ENCODE data around the gene GSTA1.
"Not testable (repeated sequence)": the region's sequence is repeated elsewhere in the genome, so short reads cannot be mapped to it uniquely, and the experiment has no call there.

The GSTA1 gene

DNA sequence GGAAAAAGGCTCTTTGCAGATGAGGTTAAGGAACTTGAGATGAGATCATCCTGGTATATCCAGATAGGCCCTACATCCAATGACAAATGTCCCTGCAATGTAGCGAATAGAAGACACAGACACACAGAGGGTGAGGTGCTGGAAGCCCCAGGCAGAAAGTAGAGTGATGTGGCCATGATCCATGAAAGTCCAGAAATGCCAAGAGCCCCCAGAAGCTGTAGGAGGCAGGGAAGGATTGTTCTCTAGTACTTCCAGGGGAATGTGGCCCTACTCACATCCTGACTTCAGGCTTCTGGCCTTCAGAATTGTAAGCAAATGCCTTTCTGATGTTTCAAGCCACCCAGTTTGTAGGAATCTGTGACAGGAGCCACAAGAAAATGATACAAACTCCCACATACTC is 14.0 kb downstream of the GSTA1 start:
- H3K9me3 Mint-ChIP-seq, H3K27ac Mint-ChIP-seq: not testable (repeated sequence)

DNA sequence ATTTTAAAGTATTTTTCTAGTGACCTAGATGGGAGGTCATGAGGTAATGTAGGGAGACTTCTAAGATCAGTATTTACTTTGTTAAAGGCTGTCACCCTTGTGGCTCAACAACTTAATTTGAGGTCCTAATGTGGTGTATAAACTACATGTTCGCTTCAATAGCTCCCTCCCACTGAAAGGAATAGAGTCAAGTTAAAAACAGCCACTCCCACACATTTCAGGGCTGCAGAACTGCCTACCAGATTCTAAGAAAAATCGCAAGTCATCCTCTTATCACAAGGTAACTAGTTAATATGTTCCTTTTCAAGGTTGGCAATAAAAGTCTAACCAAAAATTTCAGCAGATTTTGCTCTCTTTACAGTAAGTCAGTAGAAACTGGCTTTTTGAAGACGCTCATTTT is 15.1 kb downstream of the GSTA1 start:
- no peak for DNase-seq
- Mint-ChIP-seq H3K27me3 (peaks cover 29 to 41% of the 10 kb centered on the region in 2 donors), H3K27ac (no peak overlapping the region), H3K4me1 (ENCODE audit: low read depth in 2 of 2) (no peaks in the 10 kb centered on the region), H3K9me3 (no peaks in the 10 kb centered on the region), H3K4me3 (no peak overlapping the region), H3K36me3 (ENCODE audit: insufficient read depth) (no peaks in the 10 kb centered on the region)
- no peak for ATAC-seq (replicated peaks)

More for the DNA sequence above, 14.0 kb downstream of the GSTA1 start:
- not testable (repeated sequence) for H3K36me3 Mint-ChIP-seq (ENCODE audit: insufficient read depth); ATAC-seq (replicated peaks); DNase-seq; H3K4me1 Mint-ChIP-seq (ENCODE audit: low read depth in 2 of 2); H3K4me3 Mint-ChIP-seq
- peaks cover 35 to 44% of the 10 kb centered on the region in 2 donors for H3K27me3 Mint-ChIP-seq

DNA sequence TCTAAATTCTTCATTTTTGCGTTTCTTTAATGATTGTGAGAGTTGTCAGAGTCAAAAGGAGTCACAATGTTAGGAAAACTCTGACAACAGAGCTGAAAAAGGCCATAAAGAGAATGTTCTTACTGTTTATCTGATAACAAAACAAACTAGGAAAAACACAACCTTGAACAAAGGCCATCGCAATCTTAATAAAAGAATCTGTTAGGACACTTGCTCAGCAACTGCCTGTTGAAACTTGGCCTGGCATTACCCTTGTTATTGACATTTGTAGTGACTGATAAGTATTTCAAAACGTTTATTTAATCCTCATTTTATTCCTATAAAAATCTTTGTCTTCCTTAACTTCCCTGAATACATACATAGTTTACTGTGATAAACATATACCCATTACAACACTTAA is 15.7 kb downstream of the GSTA1 start:
- Mint-ChIP-seq H3K27ac (no peak overlapping the region), H3K36me3 (ENCODE audit: insufficient read depth) (no peaks in the 10 kb centered on the region), H3K4me3 (no peak overlapping the region), H3K4me1 (ENCODE audit: low read depth in 2 of 2) (no peaks in the 10 kb centered on the region), H3K27me3 (peaks cover 23 to 36% of the 10 kb centered on the region in 2 donors), H3K9me3 (no peaks in the 10 kb centered on the region)
- ATAC-seq (replicated peaks), result no peak
- no peak for DNase-seq

DNA sequence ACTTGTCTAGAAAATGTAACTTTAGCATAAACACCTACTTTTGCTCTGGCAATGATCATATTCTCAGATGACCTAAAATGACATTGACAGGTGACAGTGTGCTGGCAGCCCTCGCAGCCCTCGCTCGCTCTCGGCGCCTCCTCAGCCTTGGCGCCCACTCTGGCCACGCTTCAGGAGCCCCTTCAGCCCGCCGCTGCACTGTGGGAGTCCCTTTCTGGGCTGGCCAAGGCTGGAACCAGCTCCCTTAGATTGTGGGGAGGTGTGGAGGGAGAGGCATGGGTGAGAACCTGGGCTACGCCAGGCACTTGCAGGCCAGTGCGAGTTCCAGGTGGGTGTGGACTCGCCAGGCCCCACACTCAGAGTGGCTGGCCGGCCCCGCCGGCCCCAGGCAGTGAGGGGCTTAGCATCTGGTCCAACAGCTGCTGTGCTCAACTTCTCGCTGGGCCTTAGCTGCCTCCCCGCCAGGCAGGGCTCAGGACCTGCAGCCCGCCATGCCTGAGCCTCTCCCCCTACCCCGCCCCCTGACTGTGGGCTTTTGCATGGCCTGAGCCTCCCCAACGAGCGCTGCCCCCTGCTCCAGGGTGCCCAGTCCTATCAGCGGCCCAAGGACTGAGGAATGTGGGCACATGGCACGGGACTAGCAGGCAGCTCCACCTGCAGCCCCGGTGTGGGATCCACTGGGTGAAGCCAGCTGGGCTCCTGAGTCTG is 17.2 kb downstream of the GSTA1 start:
- no peak for DNase-seq
- Mint-ChIP-seq H3K36me3 (ENCODE audit: insufficient read depth) (no peaks in the 10 kb centered on the region), H3K27me3 (peaks cover 26 to 38% of the 10 kb centered on the region in 2 donors)

DNA sequence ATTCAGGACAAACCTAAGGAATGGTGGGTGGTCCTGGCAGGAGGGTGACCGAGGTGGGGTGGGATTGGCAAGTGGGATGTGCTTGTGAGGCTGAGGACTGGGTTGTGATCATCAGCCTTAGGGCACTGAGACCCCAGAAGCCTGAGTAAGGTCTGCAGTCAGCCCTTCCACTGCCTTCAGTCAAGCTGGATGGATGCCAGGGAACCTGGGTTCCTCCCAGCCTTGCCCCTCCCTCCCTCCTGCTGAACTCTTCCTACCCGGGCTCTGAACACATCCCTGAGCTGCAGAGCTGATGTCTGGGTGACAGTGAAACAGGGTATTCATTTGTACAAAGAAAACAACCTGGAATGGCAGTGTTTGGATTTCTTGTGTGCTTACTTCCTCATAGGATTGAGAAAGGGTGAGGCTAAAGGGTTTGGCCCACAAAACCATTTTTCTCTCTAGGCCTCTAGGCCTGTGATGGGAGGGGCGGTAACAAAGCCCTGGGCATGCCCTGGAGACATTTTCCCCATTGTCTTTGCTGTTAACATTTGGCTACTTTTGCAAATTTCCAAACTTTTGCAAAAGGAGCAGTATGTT is 20.8 kb downstream of the GSTA1 start:
- H3K4me3 Mint-ChIP-seq; ATAC-seq (replicated peaks); H3K36me3 Mint-ChIP-seq (ENCODE audit: insufficient read depth); DNase-seq; H3K27ac Mint-ChIP-seq; H3K4me1 Mint-ChIP-seq (ENCODE audit: low read depth in 2 of 2); H3K9me3 Mint-ChIP-seq: not testable (repeated sequence)
- peaks cover 40 to 57% of the 10 kb centered on the region in 2 donors for H3K27me3 Mint-ChIP-seq

More for the DNA sequence above, 17.2 kb downstream of the GSTA1 start:
- H3K4me3 Mint-ChIP-seq, result no peak overlapping the region
- no peak for ATAC-seq (replicated peaks)
- no peaks in the 10 kb centered on the region for H3K4me1 Mint-ChIP-seq (ENCODE audit: low read depth in 2 of 2)
- H3K9me3 Mint-ChIP-seq, result no peaks in the 10 kb centered on the region
- no peak overlapping the region for H3K27ac Mint-ChIP-seq

DNA sequence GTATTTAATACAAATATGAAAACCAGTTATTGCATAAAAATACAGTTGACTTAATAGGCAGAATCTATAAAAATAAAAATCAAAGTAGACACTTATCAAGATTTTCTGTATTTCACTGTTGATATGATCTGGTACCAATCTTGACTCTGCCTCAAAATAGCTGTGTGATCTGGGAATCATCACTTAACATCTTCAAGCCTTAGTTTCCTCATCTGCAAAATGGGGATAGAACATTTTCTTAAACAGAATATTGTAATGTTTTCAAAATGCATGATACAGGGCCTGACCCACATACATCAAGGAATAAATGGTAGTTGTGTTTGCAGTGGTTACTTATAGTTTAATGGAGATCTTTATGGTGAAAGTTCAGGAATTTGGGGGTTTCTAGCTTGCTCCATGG is 21.4 kb downstream of the GSTA1 start:
- DNase-seq; H3K36me3 Mint-ChIP-seq (ENCODE audit: insufficient read depth); H3K27ac Mint-ChIP-seq; H3K4me1 Mint-ChIP-seq (ENCODE audit: low read depth in 2 of 2); H3K9me3 Mint-ChIP-seq; H3K4me3 Mint-ChIP-seq; ATAC-seq (replicated peaks): not testable (repeated sequence)
- peaks cover 44 to 62% of the 10 kb centered on the region in 2 donors for H3K27me3 Mint-ChIP-seq

DNA sequence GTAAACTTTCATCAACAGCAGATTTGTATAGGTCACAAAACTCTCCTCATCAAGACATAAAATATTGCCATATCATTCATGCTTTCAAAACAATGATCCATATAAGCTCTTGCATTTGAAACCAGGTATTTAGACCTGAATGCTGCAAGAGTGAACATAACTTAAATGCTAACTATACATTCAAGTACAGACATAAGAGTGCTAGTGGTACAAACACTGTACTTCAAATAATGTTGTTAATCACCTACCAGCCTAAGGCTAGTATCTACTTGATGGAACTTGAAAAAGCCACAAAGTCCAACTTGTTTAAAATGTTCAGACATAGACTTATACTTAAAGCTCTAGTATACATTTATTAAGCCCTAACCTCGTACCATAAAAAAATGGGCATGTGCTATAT is 24.4 kb downstream of the GSTA1 start:
- Mint-ChIP-seq H3K9me3 (no peaks in the 10 kb centered on the region), H3K27me3 (peaks cover 54 to 76% of the 10 kb centered on the region in 2 donors), H3K4me3 (no peak overlapping the region), H3K4me1 (ENCODE audit: low read depth in 2 of 2) (no peaks in the 10 kb centered on the region), H3K36me3 (ENCODE audit: insufficient read depth) (no peaks in the 10 kb centered on the region), H3K27ac (no peak overlapping the region)
- DNase-seq (no peak), ATAC-seq (replicated peaks) (no peak)

DNA sequence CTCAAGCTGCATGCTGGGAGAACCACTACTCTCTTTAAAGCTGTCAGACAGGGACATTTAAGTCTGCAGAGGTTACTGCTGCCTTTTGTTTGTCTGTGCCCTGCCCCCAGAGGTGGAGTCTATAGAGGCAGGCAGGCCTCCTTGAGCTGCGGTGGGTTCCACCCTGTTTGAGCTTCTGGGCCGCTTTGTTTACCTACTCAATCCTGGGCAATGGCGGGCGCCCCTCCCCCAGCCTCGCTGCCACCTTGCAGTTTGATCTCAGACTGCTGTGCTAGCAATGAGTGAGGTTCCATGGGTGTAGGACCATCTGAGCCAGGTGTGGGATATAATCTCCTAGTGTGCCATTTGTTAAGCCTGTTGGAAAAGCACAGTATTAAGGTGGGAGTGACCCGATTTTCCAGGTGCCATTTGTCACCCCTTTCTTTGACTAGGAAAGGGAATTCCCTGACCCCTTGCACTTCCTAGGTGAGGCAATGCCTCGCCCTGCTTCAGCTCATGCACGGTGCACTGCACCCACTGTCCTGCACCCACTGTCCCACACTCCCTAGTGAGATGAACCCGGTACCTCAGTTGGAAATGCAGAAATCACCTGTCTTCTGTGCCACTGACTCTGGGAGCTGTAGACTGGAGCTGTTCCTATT is 26.8 kb downstream of the GSTA1 start:
- H3K9me3 Mint-ChIP-seq; DNase-seq; H3K4me1 Mint-ChIP-seq (ENCODE audit: low read depth in 2 of 2); H3K4me3 Mint-ChIP-seq; ATAC-seq (replicated peaks); H3K27ac Mint-ChIP-seq; H3K36me3 Mint-ChIP-seq (ENCODE audit: insufficient read depth): not testable (repeated sequence)
- peaks cover 61 to 71% of the 10 kb centered on the region in 2 donors for H3K27me3 Mint-ChIP-seq

DNA sequence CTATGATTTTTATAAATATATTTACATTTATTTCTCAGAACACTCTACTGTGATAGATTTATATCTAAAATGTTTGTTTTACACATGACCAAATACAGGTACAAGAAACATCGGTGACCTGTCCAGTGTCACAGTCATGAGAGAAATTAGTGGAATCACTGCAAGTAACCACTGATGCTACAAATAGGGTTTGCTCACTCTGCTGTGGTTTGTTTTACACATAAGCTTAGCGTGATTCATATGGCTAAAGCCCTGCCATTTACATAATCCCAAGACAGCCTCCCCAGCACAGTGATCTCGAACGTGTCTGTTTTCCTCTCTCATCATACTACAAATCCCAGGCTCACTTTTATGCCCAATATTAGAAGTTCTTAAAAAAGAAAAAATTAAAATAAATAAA is 34.2 kb downstream of the GSTA1 start:
- H3K27ac Mint-ChIP-seq; H3K9me3 Mint-ChIP-seq; H3K4me3 Mint-ChIP-seq; DNase-seq; ATAC-seq (replicated peaks); H3K36me3 Mint-ChIP-seq (ENCODE audit: insufficient read depth); H3K4me1 Mint-ChIP-seq (ENCODE audit: low read depth in 2 of 2): not testable (repeated sequence)
- peaks cover 20 to 27% of the 10 kb centered on the region in 2 donors for H3K27me3 Mint-ChIP-seq

DNA sequence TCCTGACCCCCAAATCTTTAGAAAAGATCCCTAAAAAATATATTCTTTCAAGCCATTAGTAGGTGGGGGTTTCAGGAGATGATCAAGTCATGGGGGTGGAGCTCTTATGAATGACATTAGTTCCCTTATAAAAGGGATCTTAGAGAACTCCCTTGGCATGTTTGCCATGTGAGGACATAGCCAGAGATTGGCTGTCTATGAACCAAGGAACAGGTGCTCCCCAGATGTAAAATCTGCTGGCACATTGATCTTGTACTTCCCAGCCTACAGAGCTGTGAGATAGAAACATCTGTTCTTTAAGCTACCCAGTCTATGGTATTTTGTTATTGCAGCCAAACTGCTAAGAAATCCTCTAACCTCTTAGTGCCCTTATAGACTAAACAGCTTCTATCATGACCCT is 36.0 kb downstream of the GSTA1 start:
- not testable (repeated sequence) for H3K36me3 Mint-ChIP-seq (ENCODE audit: insufficient read depth); ATAC-seq (replicated peaks)

DNA sequence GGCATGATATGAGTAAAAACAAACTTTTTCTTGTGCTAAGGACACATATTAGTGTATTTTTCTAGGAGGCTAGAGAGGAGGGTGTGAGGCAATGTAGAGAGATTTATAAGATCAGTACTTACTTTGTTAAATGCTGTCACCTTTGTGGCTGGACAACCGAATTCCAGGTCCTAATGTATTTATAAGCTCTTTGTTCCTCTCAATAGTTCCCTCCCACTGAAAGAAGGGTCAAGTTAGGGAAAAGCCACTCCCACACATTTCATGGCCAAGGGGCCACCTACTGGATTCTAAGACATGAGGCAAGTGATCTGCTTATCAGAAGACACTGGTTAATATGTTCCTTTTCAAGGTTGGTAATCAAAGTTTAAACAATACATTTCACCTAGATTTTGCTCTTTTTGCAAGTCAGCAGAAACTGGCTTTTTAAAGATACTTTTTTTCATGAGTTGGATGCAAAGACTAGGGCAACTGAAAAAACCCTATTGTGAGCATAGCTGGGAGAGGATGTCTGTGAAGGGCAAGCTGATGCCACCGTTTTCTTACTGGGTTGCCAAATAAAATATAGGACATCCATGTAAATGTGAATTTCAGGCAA is 40.2 kb downstream of the GSTA1 start, which contains the start of gene GSTA2:
TSS of gene GSTA2 (minus strand) at position 154 of the 595 bp plus-strand sequence. CDS start 5,528 bp downstream, outside the sequence.
- H3K27me3 Mint-ChIP-seq, result peaks cover 46 to 65% of the 10 kb centered on the region in 2 donors
- not testable (repeated sequence) for H3K9me3 Mint-ChIP-seq; H3K4me1 Mint-ChIP-seq (ENCODE audit: low read depth in 2 of 2); H3K4me3 Mint-ChIP-seq; H3K36me3 Mint-ChIP-seq (ENCODE audit: insufficient read depth); DNase-seq; H3K27ac Mint-ChIP-seq; ATAC-seq (replicated peaks)

More for the DNA sequence above, 36.0 kb downstream of the GSTA1 start:
- H3K4me1 Mint-ChIP-seq (ENCODE audit: low read depth in 2 of 2); H3K4me3 Mint-ChIP-seq; H3K9me3 Mint-ChIP-seq; H3K27ac Mint-ChIP-seq; DNase-seq: not testable (repeated sequence)
- H3K27me3 Mint-ChIP-seq, result peaks cover 18 to 38% of the 10 kb centered on the region in 2 donors

DNA sequence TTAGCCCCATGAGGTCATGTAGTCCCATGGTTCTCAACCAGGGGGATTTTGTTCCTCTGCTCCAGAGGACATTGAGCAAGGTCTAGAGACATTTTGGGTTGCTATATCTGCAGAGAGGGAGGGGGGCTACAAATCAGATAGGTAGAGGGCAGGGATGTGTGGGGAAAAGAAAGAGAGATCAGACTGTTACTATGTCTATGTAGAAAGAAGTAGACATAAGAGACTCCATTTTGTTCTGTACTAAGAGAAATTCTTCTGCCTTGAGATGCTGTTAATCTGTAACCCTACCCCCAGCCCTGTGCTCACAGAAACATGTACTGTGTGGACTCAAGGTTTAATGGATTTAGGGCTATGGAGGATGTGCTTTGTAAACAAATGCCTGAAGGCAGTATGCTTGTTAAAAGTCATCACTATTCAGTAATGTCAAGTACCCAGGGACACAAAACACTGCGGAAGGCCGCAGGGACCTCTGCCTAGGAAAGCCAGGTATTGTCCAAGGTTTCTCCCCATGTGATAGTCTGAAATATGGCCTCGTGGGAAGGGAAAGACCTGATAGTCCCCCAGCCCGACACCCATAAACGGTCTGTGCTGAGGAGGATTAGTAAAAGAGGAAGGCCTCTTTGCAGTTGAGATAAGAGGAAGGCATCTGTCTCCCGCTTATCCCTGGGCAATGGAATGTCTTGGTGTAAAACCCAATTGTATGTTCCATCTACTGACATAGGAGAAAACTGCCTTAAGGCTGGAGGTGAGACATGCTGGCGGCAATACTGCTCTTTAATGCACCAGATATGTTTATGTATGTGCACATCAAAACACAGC is 41.7 kb downstream of the GSTA1 start:
- H3K4me1 Mint-ChIP-seq (ENCODE audit: low read depth in 2 of 2); H3K27ac Mint-ChIP-seq; H3K9me3 Mint-ChIP-seq; H3K36me3 Mint-ChIP-seq (ENCODE audit: insufficient read depth); H3K4me3 Mint-ChIP-seq; DNase-seq; ATAC-seq (replicated peaks): not testable (repeated sequence)
- H3K27me3 Mint-ChIP-seq, result peaks cover 49 to 64% of the 10 kb centered on the region in 2 donors
